NCI-H345 (cell line): ENCODE data around the gene ITIH2.
"Not testable (repeated sequence)": the region's sequence is repeated elsewhere in the genome, so short reads cannot be mapped to it uniquely, and the experiment has no call there.

Experiments used
- DNase-seq: peaks from one replicate; lab custom pipeline; 2025; lab: John Stamatoyannopoulos, UW

The ITIH2 gene

GRCh38 chr10:7697426-7697825 lies 5.7 kb upstream of the ITIH2 start:
- DNase-seq, result no peak

DNA sequence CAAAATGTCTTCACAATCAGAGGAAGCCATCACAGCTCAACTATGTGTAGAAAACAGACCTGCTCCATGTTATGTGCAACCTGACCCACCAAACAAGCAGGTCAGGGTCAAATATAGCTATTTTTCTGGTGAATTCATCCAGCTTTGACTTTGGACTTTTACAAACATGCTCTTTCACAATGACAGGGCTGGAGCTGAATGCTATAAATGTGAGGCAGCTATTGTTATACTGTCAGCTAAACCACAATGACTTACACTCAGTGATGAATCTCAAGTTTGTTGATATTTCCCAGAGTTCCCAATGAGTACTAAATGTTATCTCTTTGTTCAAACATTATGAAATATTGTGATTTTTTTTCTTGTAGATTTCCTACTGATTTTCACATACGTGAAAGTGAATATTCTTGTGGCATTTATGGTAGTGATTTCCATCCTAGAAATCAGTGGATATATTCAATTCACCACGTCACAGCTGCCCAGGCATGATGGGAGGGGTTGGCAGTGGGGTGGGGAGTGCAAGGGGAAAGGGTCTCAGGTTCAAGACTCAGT lies 2.5 kb upstream of the ITIH2 start:
- no peak for DNase-seq

GRCh38 chr10:7701158-7701742 lies 1.9 kb upstream of the ITIH2 start:
- DNase-seq, result no peak

- no peak for DNase-seq
Measured at GRCh38 chr10:7702288-7702812, 766 bp upstream of the ITIH2 start.

GRCh38 chr10:7704071-7705016 lies 1.2 kb downstream of the ITIH2 start:
- no peak for DNase-seq

DNA sequence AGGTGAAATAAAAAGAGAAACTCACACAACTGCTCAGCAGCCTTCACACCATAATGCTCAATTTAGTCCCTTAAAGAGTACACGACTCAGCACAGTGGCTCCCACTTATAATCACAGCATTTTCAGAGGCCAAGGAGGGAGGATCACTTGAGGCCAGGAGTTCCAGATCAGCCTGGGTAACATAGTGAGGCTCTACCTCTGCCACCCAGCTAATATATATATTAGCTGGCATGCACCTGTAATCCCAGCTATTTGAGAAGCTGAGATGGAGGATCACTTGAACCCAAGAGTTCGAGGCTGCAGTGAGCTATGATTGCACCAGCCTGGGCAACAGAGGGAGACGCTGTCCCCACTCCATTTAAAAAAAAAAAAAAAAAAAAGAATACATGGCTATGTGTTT lies 2.2 kb downstream of the ITIH2 start:
- DNase-seq, result no peak

GRCh38 chr10:7706534-7707073 lies 3.5 kb downstream of the ITIH2 start:
- no peak for DNase-seq

DNA sequence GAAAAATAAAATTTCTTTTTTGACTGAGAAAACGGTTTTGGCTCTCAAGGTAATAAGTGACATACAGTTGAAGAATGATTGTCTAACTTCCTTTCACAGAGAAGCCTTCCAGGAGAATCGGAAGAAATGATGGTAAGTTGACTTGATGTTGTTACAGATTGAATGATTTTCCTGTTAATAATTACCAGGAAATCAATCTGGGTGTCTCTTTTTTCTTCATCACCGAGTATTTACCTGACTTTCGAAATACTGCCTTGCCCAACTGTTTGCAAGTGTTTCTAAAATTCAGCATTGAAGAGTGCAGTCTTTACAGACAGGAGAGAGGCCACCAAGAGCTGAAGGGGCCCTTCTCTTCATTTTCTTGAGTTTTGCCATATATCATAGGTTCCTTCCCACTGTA lies 4.0 kb downstream of the ITIH2 start:
- DNase-seq, result no peak

DNA sequence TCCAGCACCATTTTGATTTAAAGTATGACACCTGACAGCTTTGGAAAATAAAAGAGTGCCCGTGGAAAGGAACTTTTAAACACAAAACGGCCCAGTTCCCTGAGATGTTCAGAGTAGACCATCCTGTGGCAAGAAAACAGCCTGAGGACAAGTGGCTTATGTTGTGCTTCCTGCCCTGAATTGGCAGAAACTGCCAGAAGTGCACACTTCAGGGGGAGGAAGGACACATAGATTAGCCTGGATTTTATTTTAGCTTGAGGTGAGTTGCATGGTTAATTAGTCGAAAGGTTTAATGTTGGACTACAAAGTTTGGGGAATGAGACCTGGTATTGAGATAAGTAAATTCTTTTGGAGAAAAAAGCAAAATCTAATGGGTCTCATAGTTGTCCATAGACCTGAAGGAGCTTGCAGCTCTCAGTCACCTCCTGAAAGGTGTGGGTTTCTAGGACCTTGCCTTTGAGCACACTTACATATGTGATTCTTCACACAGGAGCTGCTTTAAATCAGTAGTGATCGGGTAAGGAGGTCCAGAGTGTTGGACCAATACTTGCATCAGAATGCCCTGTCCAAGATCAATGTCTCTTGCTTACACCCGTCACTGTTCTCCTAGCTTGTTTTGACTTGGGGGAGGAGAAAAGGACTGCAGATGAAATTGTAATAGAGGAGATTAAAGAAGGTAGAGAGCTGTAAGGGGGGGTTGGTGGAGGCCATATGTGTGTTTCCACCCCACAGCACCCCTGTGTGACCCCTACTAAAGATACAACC lies 4.9 kb downstream of the ITIH2 start:
- DNase-seq, result no peak

DNA sequence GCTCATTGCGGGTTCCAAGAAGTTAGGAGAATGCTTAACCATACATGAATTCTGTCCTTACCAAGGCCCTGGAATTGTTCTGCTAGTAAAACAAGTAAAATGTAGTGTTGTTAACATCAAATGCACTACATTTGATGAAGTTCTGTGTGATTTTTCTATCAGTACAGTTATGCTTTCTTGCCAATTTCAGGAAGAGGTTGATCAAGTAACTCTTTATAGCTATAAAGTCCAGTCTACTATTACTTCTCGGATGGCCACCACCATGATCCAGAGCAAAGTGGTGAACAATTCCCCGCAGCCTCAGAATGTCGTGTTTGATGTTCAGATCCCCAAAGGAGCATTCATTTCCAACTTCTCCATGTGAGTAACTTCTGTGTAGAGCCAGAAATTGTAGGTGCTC lies 5.7 kb downstream of the ITIH2 start:
- DNase-seq, result no peak

GRCh38 chr10:7710446-7710845 lies 7.3 kb downstream of the ITIH2 start:
- no peak for DNase-seq

- DNase-seq, result not testable (repeated sequence)
Measured at GRCh38 chr10:7711075-7711474, 8.0 kb downstream of the ITIH2 start.

GRCh38 chr10:7715515-7715914 lies 12.4 kb downstream of the ITIH2 start:
- DNase-seq, result no peak

DNA sequence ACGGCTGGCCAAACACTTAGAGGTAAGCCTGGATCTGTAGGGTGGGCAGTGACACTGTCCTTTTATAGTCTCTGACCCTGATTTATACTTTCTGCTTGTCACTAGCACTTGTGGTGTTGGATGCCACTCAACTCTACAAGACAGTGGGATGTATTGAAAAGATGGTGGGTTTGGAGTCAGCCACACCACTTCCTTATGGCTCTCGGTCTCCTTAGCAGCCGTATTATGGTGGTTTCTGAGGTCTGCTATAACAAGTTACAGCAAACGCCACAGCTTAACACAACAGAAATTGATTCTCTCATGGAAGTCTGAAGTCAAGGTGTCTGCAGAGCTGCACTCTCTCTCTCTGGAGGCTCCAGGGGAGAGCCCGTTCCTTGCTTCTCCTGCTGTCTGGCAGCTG lies 14.7 kb downstream of the ITIH2 start:
- DNase-seq, result no peak

GRCh38 chr10:7718685-7719084 lies 15.6 kb downstream of the ITIH2 start:
- DNase-seq, result no peak

- no peak for DNase-seq
Measured at GRCh38 chr10:7720478-7720877, 17.4 kb downstream of the ITIH2 start.

DNA sequence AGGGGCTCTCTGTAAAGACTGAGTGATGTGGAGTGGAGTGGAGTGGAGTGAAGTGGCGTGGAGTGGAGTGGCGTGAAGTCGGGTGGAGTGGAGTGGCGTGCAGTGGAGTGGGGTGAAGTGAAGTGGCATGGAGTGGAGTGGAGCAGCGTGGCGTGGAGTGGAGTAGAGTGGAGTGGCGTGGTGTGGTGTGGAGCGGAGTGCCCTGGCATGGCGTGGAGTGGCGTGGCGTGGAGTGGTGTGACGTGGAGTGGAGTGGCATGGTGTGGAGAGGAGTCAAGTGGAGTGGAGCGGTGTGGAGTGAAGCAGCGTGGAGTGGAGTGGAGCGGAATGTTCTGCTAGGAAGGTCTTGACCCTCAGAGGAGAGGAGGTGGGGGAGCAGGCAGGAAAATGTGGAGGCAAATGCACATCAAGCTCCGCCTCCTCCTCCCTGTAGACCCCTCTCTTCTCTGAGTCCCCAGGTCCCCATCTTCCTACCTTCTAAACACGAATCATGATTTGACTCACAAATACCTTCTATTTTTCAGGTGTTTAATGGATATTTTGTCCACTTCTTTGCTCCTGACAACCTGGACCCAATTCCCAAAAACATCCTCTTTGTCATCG lies 19.9 kb downstream of the ITIH2 start:
- DNase-seq, result no peak

GRCh38 chr10:7734821-7735220 lies 31.7 kb downstream of the ITIH2 start:
- DNase-seq, result no peak

GRCh38 chr10:7738536-7739407 lies 35.7 kb downstream of the ITIH2 start:
- no peak for DNase-seq

GRCh38 chr10:7744307-7744706 lies 41.2 kb downstream of the ITIH2 start:
- no peak for DNase-seq

- not testable (repeated sequence) for DNase-seq
Measured at GRCh38 chr10:7748637-7749036, 45.5 kb downstream of the ITIH2 start.
